Right kidney (tissue), 9 donors: ENCODE results near the gene ST7.
"Not testable (repeated sequence)": the region's sequence is repeated elsewhere in the genome, so short reads cannot be mapped to it uniquely, and the experiment has no call there.

ENCODE experiments used
- DNase-seq: peaks from one replicate; pipeline ENCODE4 v3.0.0-alpha.2; 2016
- long read RNA-seq, 8 donors: transcript quantifications; one replicate each; lab custom pipeline, GENCODE V29; 2026

The ST7 gene, protein sequence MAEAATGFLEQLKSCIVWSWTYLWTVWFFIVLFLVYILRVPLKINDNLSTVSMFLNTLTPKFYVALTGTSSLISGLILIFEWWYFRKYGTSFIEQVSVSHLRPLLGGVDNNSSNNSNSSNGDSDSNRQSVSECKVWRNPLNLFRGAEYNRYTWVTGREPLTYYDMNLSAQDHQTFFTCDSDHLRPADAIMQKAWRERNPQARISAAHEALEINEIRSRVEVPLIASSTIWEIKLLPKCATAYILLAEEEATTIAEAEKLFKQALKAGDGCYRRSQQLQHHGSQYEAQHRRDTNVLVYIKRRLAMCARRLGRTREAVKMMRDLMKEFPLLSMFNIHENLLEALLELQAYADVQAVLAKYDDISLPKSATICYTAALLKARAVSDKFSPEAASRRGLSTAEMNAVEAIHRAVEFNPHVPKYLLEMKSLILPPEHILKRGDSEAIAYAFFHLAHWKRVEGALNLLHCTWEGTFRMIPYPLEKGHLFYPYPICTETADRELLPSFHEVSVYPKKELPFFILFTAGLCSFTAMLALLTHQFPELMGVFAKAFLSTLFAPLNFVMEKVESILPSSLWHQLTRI
- long read RNA-seq, donor 1, partial matches to known transcripts: 0 of 5 reads
- long read RNA-seq, donor 1, other reads (novel, unspliced or antisense): 0 of 5 reads
- long read RNA-seq, donor 2, partial matches to known transcripts: 0 of 3 reads
- long read RNA-seq, donor 2, other reads (novel, unspliced or antisense): 0 of 3 reads
- long read RNA-seq, donor 3, partial matches to known transcripts: 0 of 3 reads
- long read RNA-seq, donor 3, other reads (novel, unspliced or antisense): 0 of 3 reads
- long read RNA-seq, donor 4, partial matches to known transcripts: 0 of 1 reads
- long read RNA-seq, donor 4, other reads (novel, unspliced or antisense): 0 of 1 reads
- long read RNA-seq, donor 5, partial matches to known transcripts: 0 of 2 reads
- long read RNA-seq, donor 5, other reads (novel, unspliced or antisense): 0 of 2 reads
- long read RNA-seq, donor 6, partial matches to known transcripts: 0 of 1 reads
- long read RNA-seq, donor 6, other reads (novel, unspliced or antisense): 0 of 1 reads
- long read RNA-seq, donor 7, partial matches to known transcripts: 0 of 3 reads
- long read RNA-seq, donor 7, other reads (novel, unspliced or antisense): 0 of 3 reads
- long read RNA-seq, donor 8, partial matches to known transcripts: 0 of 4 reads
- long read RNA-seq, donor 8, other reads (novel, unspliced or antisense): 0 of 4 reads

DNA sequence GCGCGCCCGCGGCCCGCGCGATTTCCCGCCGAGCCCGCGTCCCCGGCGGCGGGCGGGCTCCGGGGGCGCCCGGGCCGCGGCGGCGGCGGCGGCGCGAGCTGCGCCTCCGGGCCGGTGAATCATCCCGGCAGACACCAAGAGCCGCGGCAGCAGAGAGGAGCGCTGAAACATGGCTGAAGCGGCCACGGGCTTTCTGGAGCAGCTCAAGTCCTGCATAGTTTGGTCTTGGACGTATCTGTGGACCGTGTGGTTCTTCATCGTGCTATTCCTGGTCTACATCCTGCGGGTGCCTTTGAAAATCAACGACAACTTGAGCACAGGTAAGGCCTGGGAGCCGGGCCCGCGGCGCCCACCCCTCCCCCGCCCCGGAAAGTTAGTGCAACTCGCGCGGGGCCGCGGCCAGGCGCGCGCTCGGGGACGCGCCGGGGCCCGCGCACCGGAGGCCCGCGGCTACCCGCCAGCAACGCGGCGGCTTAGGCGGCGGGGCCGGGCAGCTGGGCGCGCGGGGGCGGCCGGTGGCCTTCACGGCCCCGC lies at the start of gene ST7:
Gene ST7 (plus strand): TSS at position 130 of the 534 bp plus-strand sequence. CDS start 40 bp downstream, at position 170.
- peak; percentile 91 for DNase-seq

DNA sequence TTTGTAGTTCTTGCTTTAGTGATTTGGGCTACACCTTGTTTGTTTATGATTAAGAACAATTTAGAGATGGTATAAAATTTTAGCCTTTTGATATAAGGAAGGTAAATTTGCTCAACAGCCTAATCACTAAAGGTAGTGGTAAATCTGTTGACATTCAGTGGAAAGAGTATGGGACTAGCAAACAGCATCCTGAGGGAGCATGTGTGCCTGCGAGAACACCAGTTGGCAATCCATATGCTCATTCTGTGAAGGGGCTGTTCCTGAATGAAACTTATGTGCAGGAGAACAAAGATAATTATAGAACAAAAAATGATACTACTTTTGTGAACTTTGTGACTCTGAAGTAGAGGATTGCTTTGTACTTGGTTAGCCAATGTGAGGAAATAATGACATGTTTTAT lies 46.9 kb upstream of the ST7 start:
- no peak for DNase-seq

DNA sequence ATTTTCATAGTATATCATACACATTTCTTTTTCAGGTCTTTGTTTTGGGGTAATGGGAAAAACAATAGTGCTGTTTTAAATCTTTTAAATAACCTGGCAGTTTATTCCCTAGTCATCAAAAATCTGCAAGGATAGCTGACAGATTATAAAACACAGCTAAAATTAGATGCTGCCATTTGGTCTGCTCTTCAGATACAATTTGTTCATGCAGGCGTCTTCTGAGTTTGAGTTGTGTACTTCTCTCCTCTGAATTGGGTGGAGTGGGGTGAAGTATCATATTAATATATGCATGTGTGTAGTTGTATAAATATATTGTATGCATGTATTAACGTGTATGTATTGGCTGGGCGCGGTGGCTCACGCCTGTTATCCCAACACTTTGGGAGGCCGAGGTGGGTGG lies 42.9 kb upstream of the ST7 start:
- no peak for DNase-seq

DNA sequence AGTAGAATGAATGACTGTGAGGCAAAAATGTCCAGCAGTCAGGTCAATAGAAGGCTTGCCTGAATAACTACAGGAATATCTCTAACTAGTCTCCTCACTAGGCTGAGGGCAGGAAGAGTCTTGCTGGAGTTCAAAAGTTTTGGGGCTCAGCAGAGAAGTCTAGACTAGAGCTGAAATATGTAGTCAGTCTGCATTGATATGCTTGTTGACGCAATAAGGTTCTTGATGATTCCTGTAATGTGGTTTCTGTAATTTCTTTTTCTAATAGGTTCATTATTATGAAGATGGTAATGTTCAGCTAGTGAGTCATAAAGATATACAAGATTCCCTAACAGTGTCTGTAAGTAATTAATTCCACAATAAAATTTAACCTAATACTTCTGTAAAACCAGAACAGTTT lies 41.5 kb upstream of the ST7 start:
- no peak for DNase-seq

DNA sequence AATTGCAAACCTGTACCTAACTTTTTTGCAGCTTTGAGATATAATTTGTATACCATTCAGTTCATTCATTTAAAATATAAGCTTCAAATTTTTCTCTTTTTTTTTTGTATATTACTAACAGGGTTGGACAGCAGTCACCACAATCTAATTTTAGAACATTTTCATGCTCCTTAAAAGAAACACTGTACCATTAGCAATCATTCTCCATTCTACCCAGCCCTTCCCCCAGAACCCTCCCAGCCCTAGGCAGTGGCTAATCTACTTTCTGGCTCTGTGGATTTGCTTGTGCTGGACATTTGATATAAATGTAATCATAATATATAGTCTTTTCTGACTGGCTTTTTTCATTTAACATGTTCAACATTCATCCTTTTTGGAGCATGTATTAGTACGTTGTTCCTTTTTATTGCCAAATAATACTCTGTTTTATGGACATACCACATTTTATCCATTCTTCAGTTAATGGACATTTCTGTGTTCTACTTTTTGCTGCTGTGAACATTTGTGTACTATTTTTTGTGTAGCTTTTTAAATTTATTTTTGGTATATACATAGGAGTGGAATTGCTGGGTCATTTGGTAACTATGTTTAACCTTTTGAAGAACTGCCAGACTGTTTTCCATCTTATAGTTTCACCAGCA lies 40.9 kb upstream of the ST7 start:
- no peak for DNase-seq

DNA sequence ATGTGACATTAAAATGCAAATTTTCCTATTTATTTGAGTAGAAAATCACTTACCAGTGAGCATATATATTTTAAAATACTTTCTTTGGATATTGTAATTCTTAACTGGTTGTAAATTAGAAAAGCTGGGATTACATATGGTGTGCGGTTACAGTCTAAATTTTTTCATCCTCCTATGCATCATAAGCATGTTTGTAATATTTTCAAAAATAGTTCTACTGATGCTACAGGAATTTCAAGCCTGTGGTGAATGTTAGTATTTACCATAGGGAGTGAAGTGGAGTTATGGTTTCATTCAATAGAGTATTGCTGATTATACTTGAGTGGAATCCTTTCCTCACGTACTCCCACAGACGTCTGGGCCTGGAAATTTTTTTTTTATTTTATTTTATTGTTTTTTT lies 34.6 kb upstream of the ST7 start:
- DNase-seq: no peak

DNA sequence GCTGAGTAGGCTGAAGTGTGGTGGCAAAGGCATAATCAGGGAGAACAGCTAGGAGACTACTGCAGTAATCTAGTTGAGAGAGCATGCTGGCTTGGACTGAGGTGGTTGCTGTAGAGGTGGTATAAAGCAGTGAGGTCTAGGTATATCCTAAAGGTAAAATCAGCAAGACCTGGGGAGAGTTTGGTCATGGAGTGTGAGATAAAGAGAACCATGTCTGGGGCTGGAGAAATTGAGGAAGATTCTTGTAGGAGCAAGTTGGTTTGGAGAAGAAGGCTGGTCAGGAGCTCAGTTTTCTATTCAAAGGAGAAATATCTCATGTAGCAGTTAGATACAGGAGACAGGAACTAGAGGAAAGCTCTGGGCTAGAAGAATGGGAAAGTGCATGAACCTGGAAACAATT lies 32.9 kb upstream of the ST7 start:
- no peak for DNase-seq

DNA sequence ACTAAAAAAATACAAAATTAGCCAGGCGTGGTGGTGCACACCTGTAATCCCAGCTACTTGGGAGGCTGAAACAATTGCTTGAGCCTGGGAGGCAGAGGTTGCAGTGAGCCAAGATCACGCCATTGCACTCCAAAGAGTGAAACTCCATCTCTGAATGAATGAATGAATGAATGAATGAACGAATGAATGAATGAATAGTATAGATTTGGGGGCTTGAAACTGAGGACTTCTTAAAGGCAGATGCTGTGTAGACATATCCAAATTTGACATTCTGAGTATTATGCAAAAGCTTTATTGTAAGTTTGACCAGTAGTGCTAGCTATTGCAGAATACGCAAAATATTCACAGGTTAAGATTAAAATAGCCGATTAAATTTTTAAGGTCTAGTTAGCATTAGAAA lies 30.8 kb upstream of the ST7 start:
- no peak for DNase-seq

DNA sequence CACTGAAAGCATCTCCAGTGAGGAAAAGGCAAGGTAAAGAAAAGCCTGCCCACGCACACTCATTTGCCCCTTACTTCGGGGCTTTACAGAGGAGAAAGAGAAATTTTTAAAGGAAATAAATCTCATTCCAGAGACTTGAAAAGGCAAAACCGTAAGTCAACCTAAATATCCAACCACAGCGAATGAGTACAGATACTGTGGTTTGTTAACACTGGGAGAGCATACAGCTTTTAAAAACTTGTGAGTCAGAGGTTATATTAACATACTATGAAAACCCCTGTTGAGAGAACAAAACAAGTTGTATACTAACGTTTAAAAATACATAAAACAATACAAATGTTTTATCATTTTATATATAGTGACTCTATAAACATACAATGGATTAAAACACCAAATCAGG lies 28.6 kb upstream of the ST7 start:
- no peak for DNase-seq

DNA sequence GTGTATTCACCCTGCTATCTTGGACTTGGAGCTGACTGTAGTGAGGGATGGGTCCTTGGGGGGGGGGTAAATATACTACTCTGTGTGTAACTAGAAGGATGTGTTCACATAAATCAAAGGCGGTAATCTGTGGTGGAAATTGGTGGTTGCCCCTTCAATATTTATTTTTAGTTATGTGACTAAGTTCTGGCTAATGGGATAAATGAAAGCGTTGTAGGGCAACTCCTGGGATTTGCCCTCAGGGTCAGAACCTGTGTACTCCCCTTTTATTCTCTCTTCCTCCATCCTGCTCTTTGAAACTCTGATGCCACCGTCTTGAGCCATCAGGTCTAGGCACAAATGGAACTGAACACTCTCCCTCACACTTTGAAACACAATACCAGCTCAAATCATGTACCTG lies 24.3 kb upstream of the ST7 start:
- no peak for DNase-seq

DNA sequence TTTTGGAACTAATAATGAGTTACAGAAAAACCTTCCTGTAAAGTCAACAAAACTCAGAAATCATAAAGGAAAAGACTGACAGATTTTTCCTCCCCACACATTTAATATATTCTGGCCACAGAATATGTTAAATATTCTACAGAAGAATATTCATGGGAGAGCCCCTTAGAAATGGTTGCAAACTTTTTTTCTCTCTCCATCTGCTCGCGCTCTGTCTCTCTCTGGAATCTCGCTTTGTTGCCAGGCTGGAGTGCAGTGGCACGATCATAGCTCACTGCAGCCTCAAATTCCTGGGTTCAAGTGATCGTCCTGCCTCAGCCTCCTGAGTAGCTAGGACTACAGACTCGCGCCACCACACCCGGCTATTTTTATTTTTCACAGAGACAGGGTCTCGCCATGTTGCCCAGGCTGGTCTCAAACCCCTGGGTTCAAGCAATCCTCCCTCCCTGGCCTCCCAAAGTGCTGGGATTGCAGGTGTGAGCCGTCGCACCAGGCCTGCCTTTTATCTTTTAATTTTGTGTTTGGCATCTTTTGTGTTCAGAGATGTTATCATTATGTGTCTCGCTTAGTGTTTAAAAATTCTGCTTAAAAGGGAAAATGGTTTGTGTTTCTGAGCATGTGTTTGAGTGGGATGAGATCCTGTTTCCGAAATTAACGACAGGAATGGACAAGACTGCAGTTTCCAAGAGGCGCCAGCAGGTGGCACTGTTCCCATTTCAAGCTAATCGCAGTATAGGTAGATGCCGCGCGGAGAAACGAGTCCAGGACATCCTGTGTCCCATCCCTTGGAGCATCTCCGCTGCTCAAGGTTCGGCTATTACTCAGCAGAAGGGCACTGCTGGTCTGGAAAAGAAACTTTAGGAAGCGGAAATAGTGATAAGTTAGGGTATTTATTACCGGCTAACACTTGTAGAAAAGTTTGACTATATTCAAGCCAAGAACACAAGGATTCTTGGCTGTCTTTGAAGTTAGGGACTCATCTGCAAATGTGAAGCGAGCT lies 23.1 kb upstream of the ST7 start:
- peak; percentile 61 for DNase-seq

DNA sequence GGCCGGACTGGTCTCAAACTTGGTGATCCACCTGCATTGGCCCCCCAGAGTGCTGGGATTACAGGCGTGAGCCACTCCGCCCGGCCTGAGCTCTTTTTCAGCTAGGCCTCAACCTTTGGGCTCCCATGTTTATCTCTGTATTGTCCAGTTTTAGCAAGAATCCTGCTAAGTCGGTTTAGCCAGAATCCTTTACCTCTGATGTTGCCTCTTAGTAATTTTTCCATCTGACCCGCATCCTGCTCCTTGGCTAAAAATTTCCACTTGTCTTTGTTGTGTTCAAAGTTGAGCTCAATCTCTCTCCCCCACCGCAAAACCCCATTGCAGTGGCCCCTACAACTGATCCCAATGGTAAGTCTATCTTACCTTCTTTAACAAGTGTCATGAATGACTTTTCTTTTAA lies 20.7 kb upstream of the ST7 start:
- DNase-seq: no peak

DNA sequence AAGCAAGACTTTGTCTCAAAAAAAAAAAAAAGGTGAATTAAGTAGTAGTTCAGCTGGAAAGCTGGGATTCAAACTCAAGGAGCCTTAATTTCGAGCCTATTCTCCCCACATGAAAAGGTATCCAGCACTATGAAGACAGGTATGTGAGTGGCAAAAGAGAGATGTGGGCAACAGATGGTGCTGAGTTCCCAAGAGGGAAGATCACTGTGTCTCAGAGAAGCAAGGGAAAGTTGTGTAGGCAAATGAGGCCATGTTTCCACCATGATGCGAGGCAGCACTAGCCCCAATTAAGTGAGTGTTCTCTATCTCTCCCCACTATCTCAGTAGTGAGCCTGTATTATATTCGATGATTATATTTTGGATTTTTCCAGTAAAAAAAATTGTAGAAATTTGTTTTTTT lies 19.8 kb upstream of the ST7 start:
- DNase-seq: no peak

DNA sequence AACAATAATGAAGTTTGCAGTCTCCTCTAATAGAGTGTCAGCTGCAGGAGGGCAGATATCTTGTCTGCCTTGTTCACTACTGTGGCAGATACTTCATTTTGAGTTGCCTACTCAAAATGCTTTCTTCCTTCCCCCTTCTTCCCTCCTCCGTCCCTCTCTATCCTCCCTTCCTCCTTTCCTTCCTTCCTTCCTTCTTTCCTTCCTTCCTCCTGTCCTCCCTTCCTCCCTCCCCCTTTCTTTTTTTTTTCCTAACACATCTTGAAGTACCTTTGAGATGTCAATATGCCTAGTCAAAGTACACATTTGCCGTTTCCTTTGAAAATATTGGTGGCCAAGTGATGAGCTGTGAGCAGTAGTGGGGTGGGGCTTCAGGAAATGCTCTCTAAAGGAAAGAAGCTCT lies 18.7 kb upstream of the ST7 start:
- DNase-seq: no peak

DNA sequence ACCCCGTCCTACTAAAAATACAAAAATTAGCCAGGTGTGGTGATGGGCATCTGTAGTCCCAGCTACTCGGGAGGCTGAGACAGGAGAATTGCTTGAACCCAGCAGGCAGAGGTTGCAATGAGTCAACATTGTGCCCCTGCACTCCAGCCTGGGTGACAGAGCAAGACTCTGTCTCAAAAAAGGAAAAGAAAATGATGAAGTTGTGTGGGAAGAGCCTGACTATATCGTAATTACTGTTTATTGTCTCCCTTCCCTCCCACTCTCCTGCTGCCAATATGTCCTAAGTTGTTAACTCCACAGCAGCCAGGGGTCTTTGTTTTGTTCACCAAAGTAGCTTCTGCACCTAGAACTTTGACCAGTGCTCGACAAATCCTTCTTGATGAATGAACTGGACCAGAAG lies 16.5 kb upstream of the ST7 start:
- DNase-seq: not testable (repeated sequence)

DNA sequence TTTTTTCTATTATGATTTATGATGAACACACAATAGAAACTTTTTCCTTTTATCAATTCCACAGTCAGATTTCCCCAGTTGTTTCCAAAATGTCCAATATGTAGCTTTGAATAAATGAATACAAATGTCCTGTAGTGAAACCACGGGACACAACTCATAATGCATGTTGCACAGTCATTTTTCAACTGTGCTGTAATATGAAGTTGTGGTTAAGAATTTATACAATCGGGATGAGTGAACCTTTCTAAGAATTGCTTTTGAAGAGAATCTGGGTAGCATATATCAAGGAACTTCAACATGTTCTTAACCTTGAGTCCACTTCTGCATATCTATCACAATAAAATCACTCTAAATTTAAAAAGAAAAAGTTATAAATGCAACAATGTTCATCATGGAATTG lies 14.6 kb upstream of the ST7 start:
- no peak for DNase-seq

DNA sequence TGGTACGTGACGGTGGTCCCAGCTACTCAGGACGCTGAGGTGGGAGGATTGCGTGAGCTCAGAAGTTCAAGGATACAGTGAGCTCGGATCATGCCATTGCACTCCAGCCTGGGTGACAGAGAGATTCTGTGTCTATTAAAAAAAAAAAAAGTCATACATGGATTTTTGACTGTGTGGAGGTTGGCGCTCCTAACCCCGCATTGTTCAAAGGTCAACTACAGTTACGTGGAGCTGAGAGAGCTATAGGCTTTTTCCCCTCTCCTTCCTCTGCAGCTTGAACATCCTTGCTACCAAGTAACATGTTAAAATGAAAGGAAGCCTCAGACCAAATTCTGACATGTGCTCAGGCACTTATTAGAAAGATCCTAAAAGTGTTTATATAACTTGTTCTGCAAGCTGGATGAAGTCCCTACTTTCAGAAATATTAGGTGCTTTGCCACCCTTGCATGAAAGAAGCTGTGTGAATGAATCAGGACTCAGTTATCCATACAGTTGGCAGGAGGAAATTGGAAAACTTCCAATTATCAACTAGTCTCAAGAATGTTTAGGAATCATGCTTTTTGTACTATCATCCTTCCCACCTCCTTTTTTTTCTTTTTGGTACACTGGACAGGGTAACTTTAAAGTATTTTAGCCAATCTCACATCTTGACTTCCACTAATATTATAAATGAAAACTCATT lies 12.5 kb upstream of the ST7 start:
- DNase-seq: no peak

DNA sequence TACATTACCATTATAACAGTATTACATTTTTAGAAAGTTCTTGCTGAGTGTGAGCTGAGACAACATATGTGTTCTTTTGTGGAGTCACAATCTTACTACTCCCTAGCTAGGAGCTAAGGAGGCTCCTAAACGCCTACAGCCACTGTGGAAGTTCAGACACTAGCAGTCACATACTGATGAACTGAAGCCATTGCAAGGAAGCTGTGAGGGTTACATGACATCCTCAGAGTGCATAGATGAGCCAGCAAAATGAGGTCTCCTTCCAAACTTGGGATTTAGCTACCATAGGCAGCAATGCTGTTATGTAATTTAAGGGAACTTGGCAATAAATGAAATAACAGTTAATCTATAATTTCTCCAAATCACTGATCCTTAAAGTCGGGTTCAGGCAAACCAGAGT lies 10.8 kb upstream of the ST7 start:
- DNase-seq: no peak

DNA sequence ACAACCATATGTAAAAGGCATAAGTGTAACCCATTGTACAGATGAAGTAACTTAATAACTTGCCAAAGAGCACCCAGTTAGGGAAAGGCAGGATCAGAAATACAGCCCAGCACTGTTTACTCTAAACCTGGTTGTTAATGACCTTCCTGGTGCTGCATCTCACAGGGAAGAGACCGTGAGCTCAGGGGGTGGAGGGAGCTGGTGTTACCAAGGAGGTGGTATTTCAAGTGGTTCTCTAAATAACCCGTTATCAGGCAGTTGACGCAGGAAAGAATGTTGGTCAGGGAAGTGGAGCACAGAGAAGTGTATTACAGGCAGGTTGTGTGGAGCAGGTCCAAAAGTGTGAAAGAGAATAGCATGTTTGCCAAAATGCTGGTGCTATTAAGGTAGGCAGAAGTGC lies 4.4 kb upstream of the ST7 start:
- DNase-seq: no peak
